Small intestine (tissue), 7 donors: ENCODE measurements around the gene HECTD4. TPM values are rescaled to one million over a fixed set of nuclear protein-coding genes. Genes with fewer than 3 reads are reported as not detected.
A peak's percentile ranks its signal among the peaks of the same experiment; 100 is the strongest.
"Not testable (repeated sequence)": the region's sequence is repeated elsewhere in the genome, so short reads cannot be mapped to it uniquely, and the experiment has no call there.

Experiments used
- DNase-seq, 2 donors: peaks; one replicate each; pipeline versions ENCODE4 v3.0.0 to v3.0.0-alpha.2; 2013
- FAIRE-seq: peaks from 2 replicates; lab custom pipeline; 2012; peaks lifted over from hg19 to GRCh38; lab: Jason Lieb, UNC
- H3K27ac ChIP-seq, 3 donors: one replicate each; pipeline ENCODE4 v1.5.1; 2013; ENCODE audit warnings: low read length in 2 of 3, mild to moderate bottlenecking in 2 of 3, control low read depth in 1 of 3, inconsistent platforms in 1 of 3, low read depth in 1 of 3, moderate library complexity in 1 of 3
- H3K27me3 ChIP-seq, 3 donors: one replicate each; pipeline ENCODE4 v1.6.1; 2013; ENCODE audit warnings: low read length in 3 of 3, inconsistent platforms in 1 of 3; ENCODE audit not compliant: control insufficient read depth in 3 of 3, insufficient read depth in 3 of 3
- H3K36me3 ChIP-seq, 3 donors: one replicate each; pipeline ENCODE4 v1.6.1; 2013; ENCODE audit warnings: low read length in 3 of 3, inconsistent platforms in 1 of 3, low read depth in 1 of 3, mild to moderate bottlenecking in 1 of 3, moderate library complexity in 1 of 3; ENCODE audit not compliant: control insufficient read depth in 3 of 3, insufficient read depth in 2 of 3
- H3K4me1 ChIP-seq, 3 donors: one replicate each; pipeline ENCODE4 v1.6.1; 2013; ENCODE audit warnings: low read length in 2 of 3, inconsistent platforms in 1 of 3, low read depth in 1 of 3, mild to moderate bottlenecking in 1 of 3, moderate library complexity in 1 of 3; ENCODE audit not compliant: control insufficient read depth in 3 of 3, insufficient read depth in 2 of 3
- H3K4me3 ChIP-seq, 3 donors: one replicate each; pipeline ENCODE4 v1.5.1; 2013; ENCODE audit warnings: low read length in 3 of 3, control low read depth in 1 of 3, inconsistent platforms in 1 of 3, low read depth in 1 of 3, mild to moderate bottlenecking in 1 of 3, moderate library complexity in 1 of 3
- H3K9me3 ChIP-seq, 2 donors: one replicate each; pipeline ENCODE4 v1.6.1; 2013; ENCODE audit warnings: low read depth in 1 of 2, low read length in 1 of 2; ENCODE audit not compliant: control insufficient read depth in 2 of 2, insufficient read depth in 1 of 2
- WGBS, 3 donors: extraction: QIAGEN DNeasy Blood & Tissue Kit; methylation state at CpG; one replicate each; pipeline ENCODE4 v1.1.7; 2013; 5-methylcytosine and 5-hydroxymethylcytosine counted together
- polyA plus RNA-seq, 4 donors: library from polyadenylated mRNA; stranded (reverse) in 3 of 4; unstranded in 1 of 4; fragments of 200-250 nt in 3 of 4; fragments of 120-200 nt in 1 of 4; gene quantifications; one replicate each; pipeline versions ENCODE4 v1.2.1 to v1.2.3, GENCODE V29; 2013
- donor health status: healthy with polysubstance abuse.
- donor health status: control.
- donor health status: control.
- donor health status: Bipolar disorder and iron deficiency.
- donor health status: healthy.

The HECTD4 gene
- polyA plus RNA-seq, 4 donors: 6.1 to 33.4 (median 11.4) TPM

- Histone ChIP-seq H3K4me1 (peaks cover 0 to 2% (median 2%) of the 10 kb centered on the region in 3 donors), H3K9me3 (no peaks in the 10 kb centered on the region), H3K36me3 (peaks cover 10 to 16% (median 13%) of the 10 kb centered on the region in 3 donors), H3K27me3 (no peaks in the 10 kb centered on the region), H3K4me3 (peak within 1 kb of the TSS; percentile 63 to 88 (median 67)), H3K27ac (peak within 1 kb of the TSS; percentile 75 to 94 (median 87))
- DNase-seq: peak; percentile 96
- no peak for FAIRE-seq
- WGBS, 3 donors: 10% methylated on average over 46 of the region's 46 CpGs
These were observed 27.1 kb upstream of the HECTD4 start, which contains the start of gene RPL6 for GRCh38 chr12:112409064-112409905. Gene RPL6 (minus strand): TSS chr12:112409605. CDS start chr12:112408656, 949 bp downstream.

- 2 to 15% (median 6%) methylated on average over 5 of the region's 5 CpGs for WGBS, 3 donors
- Histone ChIP-seq H3K27ac (peak overlapping the region in 2 of 3 donors; percentile 87 to 94), H3K27me3 (no peaks in the 10 kb centered on the region), H3K4me3 (peak overlapping the region; percentile 63 to 88 (median 67)), H3K36me3 (peaks cover 12 to 20% (median 16%) of the 10 kb centered on the region in 3 donors), H3K9me3 (no peaks in the 10 kb centered on the region), H3K4me1 (peaks cover 0 to 2% (median 2%) of the 10 kb centered on the region in 3 donors)
- DNase-seq (peak in 1 of 2 donors; percentile 11), FAIRE-seq (no peak)
These were observed 26.4 kb upstream of the HECTD4 start for GRCh38 chr12:112408621-112409020.

GRCh38 chr12:112407683-112408082 is 25.5 kb upstream of the HECTD4 start:
- not testable (repeated sequence) for H3K27ac ChIP-seq, DNase-seq, H3K27me3 ChIP-seq, FAIRE-seq, H3K4me1 ChIP-seq, H3K4me3 ChIP-seq, H3K9me3 ChIP-seq
- peaks cover 12 to 20% (median 16%) of the 10 kb centered on the region in 3 donors for H3K36me3 ChIP-seq
- 57 to 71% (median 65%) methylated on average over 6 of the region's 6 CpGs for WGBS, 3 donors

GRCh38 chr12:112406519-112407488 is 24.6 kb upstream of the HECTD4 start:
- Histone ChIP-seq H3K36me3 (peaks cover 12 to 20% (median 16%) of the 10 kb centered on the region in 3 donors), H3K27me3 (no peaks in the 10 kb centered on the region), H3K4me1 (peaks cover 0 to 2% (median 2%) of the 10 kb centered on the region in 3 donors), H3K27ac (no peak overlapping the region), H3K4me3 (no peak overlapping the region), H3K9me3 (no peaks in the 10 kb centered on the region)
- 77 to 78% (median 77%) methylated on average over 11 of the region's 11 CpGs for WGBS, 3 donors
- no peak for DNase-seq
- no peak for FAIRE-seq

GRCh38 chr12:112401903-112402498 is 19.8 kb upstream of the HECTD4 start:
- FAIRE-seq (no peak), DNase-seq (no peak)
- H3K9me3 ChIP-seq: no peaks in the 10 kb centered on the region
- no peak overlapping the region for H3K27ac ChIP-seq
- no peaks in the 10 kb centered on the region for H3K27me3 ChIP-seq
- WGBS, 3 donors: 36 to 53% (median 39%) methylated on average over 5 of the region's 5 CpGs
- no peaks in the 10 kb centered on the region for H3K4me1 ChIP-seq
- H3K4me3 ChIP-seq: no peak overlapping the region
- H3K36me3 ChIP-seq: peaks cover 12 to 13% (median 12%) of the 10 kb centered on the region in 3 donors

GRCh38 chr12:112401054-112401453 is 18.8 kb upstream of the HECTD4 start:
- Histone ChIP-seq H3K27me3 (no peaks in the 10 kb centered on the region), H3K4me3 (no peak overlapping the region), H3K27ac (no peak overlapping the region), H3K4me1 (no peaks in the 10 kb centered on the region), H3K9me3 (no peaks in the 10 kb centered on the region), H3K36me3 (peaks cover 7 to 9% (median 8%) of the 10 kb centered on the region in 3 donors)
- 91 to 98% (median 93%) methylated on average over 5 of the region's 5 CpGs for whole genome bisulfite sequencing, 3 donors
- FAIRE-seq (no peak), DNase-seq (no peak)

GRCh38 chr12:112393328-112393727 is 11.1 kb upstream of the HECTD4 start:
- WGBS, 3 donors: 47 to 71% (median 58%) methylated on average over 1 of the region's 1 CpG
- H3K27ac ChIP-seq: no peak overlapping the region
- FAIRE-seq: no peak

More at GRCh38 chr12:112393328-112393727, 11.1 kb upstream of the HECTD4 start:
- no peak overlapping the region for H3K4me3 ChIP-seq
- DNase-seq: no peak
- H3K36me3 ChIP-seq: no peaks in the 10 kb centered on the region
- no peaks in the 10 kb centered on the region for H3K9me3 ChIP-seq
- H3K27me3 ChIP-seq: peaks cover 0 to 2% (median 0%) of the 10 kb centered on the region in 3 donors
- H3K4me1 ChIP-seq: no peaks in the 10 kb centered on the region
